CD4-positive, CD25-positive, alpha-beta regulatory T cell (primary cell): ENCODE results near the gene TRAPPC11. TPM values are rescaled to one million over a fixed set of nuclear protein-coding genes. Genes with fewer than 3 reads are reported as not detected.
A peak's percentile ranks its signal among the peaks of the same experiment; 100 is the strongest.

Source experiments
- ATAC-seq, 2 donors: fragments of 150-1000 bp; cut with Tn5 transposase; one replicate each; pipeline ENCODE4 v1.10.0; 2021; ENCODE audit warnings: low read depth in 2 of 2, moderate number of reproducible peaks in 2 of 2, moderate library complexity in 1 of 2
- DNase-seq, 3 donors: peaks; one replicate each; pipeline versions ENCODE4 v3.0.0 to v3.0.0-alpha.2; 2012 to 2022; ENCODE audit warnings: mixed read lengths in 1 of 3
- H3K27ac ChIP-seq: one replicate; pipeline ENCODE4 v1.7.0; 2013; ENCODE audit warnings: mild to moderate bottlenecking, low read length; ENCODE audit not compliant: insufficient read depth, poor library complexity, severe bottlenecking
- H3K27me3 ChIP-seq: one replicate; pipeline ENCODE4 v1.7.0; 2013; ENCODE audit warnings: low read length; ENCODE audit not compliant: control insufficient read depth, insufficient read depth
- H3K36me3 ChIP-seq: one replicate; pipeline ENCODE4 v1.7.0; 2013; ENCODE audit warnings: mild to moderate bottlenecking, low read length, moderate library complexity; ENCODE audit not compliant: control insufficient read depth, insufficient read depth
- H3K4me1 ChIP-seq: 2 replicates; pipeline ENCODE4 v1.7.0; 2013; ENCODE audit warnings: mild to moderate bottlenecking, low read length; ENCODE audit not compliant: insufficient read depth, control insufficient read depth, poor library complexity, severe bottlenecking
- H3K4me3 ChIP-seq: one replicate; pipeline ENCODE4 v1.7.0; 2013; ENCODE audit warnings: low read depth, mild to moderate bottlenecking, low read length, moderate library complexity
- H3K9me3 ChIP-seq, 2 experiments: 1 replicate in 1 of 2; 2 replicates in 1 of 2; pipeline ENCODE4 v1.7.0; 2013; ENCODE audit warnings: low read length in 2 of 2, mild to moderate bottlenecking in 1 of 2, moderate library complexity in 1 of 2; ENCODE audit not compliant: control insufficient read depth in 2 of 2
- H3K27ac Mint-ChIP-seq, 3 donors: one replicate each; pipeline ENCODE4 v1.8.0; 2020 to 2022; ENCODE audit warnings: mild to moderate bottlenecking in 3 of 3, mixed read lengths in 3 of 3, moderate library complexity in 2 of 3
- H3K27me3 Mint-ChIP-seq: one replicate; pipeline ENCODE4 v1.8.0; 2022; ENCODE audit warnings: mild to moderate bottlenecking, mixed read lengths
- H3K36me3 Mint-ChIP-seq: one replicate; pipeline ENCODE4 v1.8.0; 2020; ENCODE audit warnings: mixed read lengths
- H3K4me1 Mint-ChIP-seq, 4 donors: one replicate each; pipeline ENCODE4 v1.8.0; 2020 to 2022; ENCODE audit warnings: mixed read lengths in 4 of 4, mild to moderate bottlenecking in 1 of 4
- H3K4me3 Mint-ChIP-seq, 4 donors: one replicate each; pipeline ENCODE4 v1.8.0; 2020 to 2022; ENCODE audit warnings: mild to moderate bottlenecking in 4 of 4, mixed read lengths in 4 of 4, moderate library complexity in 3 of 4
- H3K9me3 Mint-ChIP-seq, 7 donors: one replicate each; pipeline ENCODE4 v1.8.0; 2020 to 2022; ENCODE audit warnings: mixed read lengths in 7 of 7, mild to moderate bottlenecking in 3 of 7, moderate library complexity in 2 of 7
- polyA plus RNA-seq, 4 donors: library from polyadenylated mRNA; unstranded; fragments of 300-500 nt; fragmentation: Illumina TruSeq; gene quantifications; one replicate each; pipeline ENCODE4 v1.2.3, GENCODE V29; 2021
- total RNA-seq: library from RNA; stranded (reverse); gene quantifications from one replicate; pipeline ENCODE4 v1.2.3, GENCODE V29; 2022

Gene TRAPPC11
- total RNA-seq (33.4 TPM), polyA plus RNA-seq (10 to 100 TPM; 18.4 to 22.8 (median 21.4) TPM)

- DNase-seq, result peak; percentile 95 to 98 (median 96)
- peak within 1 kb of the TSS; percentile 98 for H3K4me3 ChIP-seq
- peaks cover 27% of the 10 kb centered on the region for H3K4me1 ChIP-seq
- no peaks in the 10 kb centered on the region for H3K9me3 ChIP-seq
- Mint-ChIP-seq H3K27me3 (no peaks in the 10 kb centered on the region), H3K4me3 (peak within 1 kb of the TSS; percentile 96), H3K36me3 (peaks cover 10% of the 10 kb centered on the region), H3K4me1 (peaks cover 26 to 56% (median 43%) of the 10 kb centered on the region in 4 donors), H3K27ac (peak within 1 kb of the TSS; percentile 91 to 97 (median 95)), H3K9me3 (no peaks in the 10 kb centered on the region)
- H3K27me3 ChIP-seq, result no peaks in the 10 kb centered on the region
- H3K27ac ChIP-seq, result peak within 1 kb of the TSS; percentile 83
- peak; percentile 100 for ATAC-seq
- peaks cover under 1% of the 10 kb centered on the region for H3K36me3 ChIP-seq
Observed at GRCh38 chr4:183659029-183659871, at the start of gene TRAPPC11, which contains the start of gene RWDD4. TSS of gene TRAPPC11 (plus strand) at chr4:183659293. CDS start at chr4:183663868, 4,575 bp downstream. TSS of gene RWDD4 (minus strand) at chr4:183659185. CDS start at chr4:183658952, 233 bp downstream.

GRCh38 chr4:183610033-183610432, 49.1 kb upstream of the TRAPPC11 start:
- Histone ChIP-seq H3K27ac (no peak overlapping the region), H3K36me3 (no peaks in the 10 kb centered on the region), H3K4me1 (no peaks in the 10 kb centered on the region), H3K27me3 (no peaks in the 10 kb centered on the region), H3K9me3 (no peaks in the 10 kb centered on the region), H3K4me3 (no peak overlapping the region)
- DNase-seq, result no peak
- ATAC-seq, result no peak
- no peaks in the 10 kb centered on the region for H3K36me3 Mint-ChIP-seq
- H3K27me3 Mint-ChIP-seq, result peaks cover 14% of the 10 kb centered on the region
- no peaks in the 10 kb centered on the region for H3K4me1 Mint-ChIP-seq
- no peak overlapping the region for H3K27ac Mint-ChIP-seq
- no peaks in the 10 kb centered on the region for H3K9me3 Mint-ChIP-seq
- H3K4me3 Mint-ChIP-seq, result no peak overlapping the region

- H3K27me3 Mint-ChIP-seq, result peaks cover 14% of the 10 kb centered on the region
- H3K9me3 ChIP-seq, result no peaks in the 10 kb centered on the region
- H3K9me3 Mint-ChIP-seq, result no peaks in the 10 kb centered on the region
- peak overlapping the region in 1 of 3 donors; percentile 13 for H3K27ac Mint-ChIP-seq
- DNase-seq, result no peak
- H3K36me3 ChIP-seq, result no peaks in the 10 kb centered on the region
- H3K36me3 Mint-ChIP-seq, result no peaks in the 10 kb centered on the region
- no peak overlapping the region for H3K27ac ChIP-seq
- H3K4me1 Mint-ChIP-seq, result no peaks in the 10 kb centered on the region
- no peaks in the 10 kb centered on the region for H3K4me1 ChIP-seq
- ATAC-seq, result no peak
- H3K4me3 Mint-ChIP-seq, result no peak overlapping the region
- no peak overlapping the region for H3K4me3 ChIP-seq
- H3K27me3 ChIP-seq, result no peaks in the 10 kb centered on the region
Observed at GRCh38 chr4:183610613-183611012, 48.5 kb upstream of the TRAPPC11 start.

GRCh38 chr4:183611210-183611830, 47.8 kb upstream of the TRAPPC11 start:
- Histone ChIP-seq H3K4me3 (no peak overlapping the region), H3K27me3 (no peaks in the 10 kb centered on the region), H3K4me1 (no peaks in the 10 kb centered on the region), H3K9me3 (no peaks in the 10 kb centered on the region), H3K36me3 (no peaks in the 10 kb centered on the region), H3K27ac (no peak overlapping the region)
- Mint-ChIP-seq H3K9me3 (peaks cover 0 to 1% (median 0%) of the 10 kb centered on the region in 7 donors), H3K36me3 (no peaks in the 10 kb centered on the region), H3K27me3 (peaks cover 18% of the 10 kb centered on the region), H3K27ac (no peak overlapping the region), H3K4me1 (no peaks in the 10 kb centered on the region), H3K4me3 (no peak overlapping the region)
- ATAC-seq (no peak), DNase-seq (no peak)

GRCh38 chr4:183612329-183613250, 46.5 kb upstream of the TRAPPC11 start:
- no peaks in the 10 kb centered on the region for H3K4me1 Mint-ChIP-seq
- peaks cover 0 to 1% (median 0%) of the 10 kb centered on the region in 7 donors for H3K9me3 Mint-ChIP-seq
- Histone ChIP-seq H3K36me3 (no peaks in the 10 kb centered on the region), H3K4me3 (no peak overlapping the region), H3K9me3 (no peaks in the 10 kb centered on the region), H3K27ac (no peak overlapping the region), H3K4me1 (no peaks in the 10 kb centered on the region), H3K27me3 (no peaks in the 10 kb centered on the region)
- no peaks in the 10 kb centered on the region for H3K36me3 Mint-ChIP-seq
- DNase-seq (no peak), ATAC-seq (no peak)
- no peak overlapping the region for H3K4me3 Mint-ChIP-seq
- H3K27ac Mint-ChIP-seq, result no peak overlapping the region
- H3K27me3 Mint-ChIP-seq, result peaks cover 24% of the 10 kb centered on the region

- Histone ChIP-seq H3K27ac (no peak overlapping the region), H3K27me3 (no peaks in the 10 kb centered on the region), H3K4me3 (no peak overlapping the region), H3K9me3 (no peaks in the 10 kb centered on the region), H3K4me1 (no peaks in the 10 kb centered on the region), H3K36me3 (no peaks in the 10 kb centered on the region)
- DNase-seq, result no peak
- H3K27me3 Mint-ChIP-seq, result peaks cover 37% of the 10 kb centered on the region
- H3K27ac Mint-ChIP-seq, result no peak overlapping the region
- no peak for ATAC-seq
- H3K4me1 Mint-ChIP-seq, result no peaks in the 10 kb centered on the region
- no peak overlapping the region for H3K4me3 Mint-ChIP-seq
- no peaks in the 10 kb centered on the region for H3K36me3 Mint-ChIP-seq
- peaks cover 0 to 1% (median 0%) of the 10 kb centered on the region in 7 donors for H3K9me3 Mint-ChIP-seq
Observed at GRCh38 chr4:183617075-183617474, 42.0 kb upstream of the TRAPPC11 start.

- no peak for DNase-seq
- Mint-ChIP-seq H3K4me1 (no peaks in the 10 kb centered on the region), H3K27ac (no peak overlapping the region), H3K9me3 (peaks cover 0 to 1% (median 0%) of the 10 kb centered on the region in 7 donors), H3K36me3 (no peaks in the 10 kb centered on the region), H3K4me3 (no peak overlapping the region), H3K27me3 (peaks cover 31% of the 10 kb centered on the region)
- no peak for ATAC-seq
- Histone ChIP-seq H3K9me3 (no peaks in the 10 kb centered on the region), H3K36me3 (no peaks in the 10 kb centered on the region), H3K27me3 (no peaks in the 10 kb centered on the region), H3K4me1 (no peaks in the 10 kb centered on the region), H3K4me3 (no peak overlapping the region), H3K27ac (no peak overlapping the region)
Observed at GRCh38 chr4:183618681-183619080, 40.4 kb upstream of the TRAPPC11 start.
